Esophagus (tissue), 2 donors: ENCODE data around the gene FBLN2. TPM values are rescaled to one million over a fixed set of nuclear protein-coding genes. Genes with fewer than 3 reads are reported as not detected.

ENCODE experiments used
- H3K27ac ChIP-seq, 2 donors: one replicate each; pipeline ENCODE4 v1.5.1; 2013; ENCODE audit warnings: low read depth in 2 of 2, mild to moderate bottlenecking in 2 of 2, inconsistent platforms in 1 of 2, low read length in 1 of 2, moderate library complexity in 1 of 2
- H3K27me3 ChIP-seq, 2 donors: one replicate each; pipeline ENCODE4 v1.6.1; 2013; ENCODE audit warnings: low read length in 2 of 2, control low read depth in 1 of 2, mild to moderate bottlenecking in 1 of 2; ENCODE audit not compliant: insufficient read depth in 2 of 2, control insufficient read depth in 1 of 2
- H3K36me3 ChIP-seq, 2 donors: one replicate each; pipeline ENCODE4 v1.6.1; 2013; ENCODE audit warnings: low read length in 1 of 2; ENCODE audit not compliant: control insufficient read depth in 2 of 2, insufficient read depth in 2 of 2
- H3K4me1 ChIP-seq, 2 donors: one replicate each; pipeline ENCODE4 v1.6.1; 2013; ENCODE audit warnings: low read length in 1 of 2; ENCODE audit not compliant: control insufficient read depth in 2 of 2, insufficient read depth in 2 of 2
- H3K4me3 ChIP-seq, 2 donors: one replicate each; pipeline ENCODE4 v1.5.1; 2013; ENCODE audit warnings: low read length in 2 of 2, mild to moderate bottlenecking in 2 of 2, low read depth in 1 of 2, moderate library complexity in 1 of 2
- H3K9me3 ChIP-seq, 2 donors: one replicate each; pipeline ENCODE4 v1.6.1; 2013; ENCODE audit warnings: mild to moderate bottlenecking in 2 of 2, low read depth in 1 of 2, low read length in 1 of 2, moderate library complexity in 1 of 2; ENCODE audit not compliant: control insufficient read depth in 2 of 2, insufficient read depth in 1 of 2
- WGBS, 2 donors: extraction: QIAGEN DNeasy Blood & Tissue Kit; methylation state at CpG; one replicate each; pipeline ENCODE4 v1.1.7; 2013; 5-methylcytosine and 5-hydroxymethylcytosine counted together
- polyA plus RNA-seq, 2 donors: library from polyadenylated mRNA; stranded (reverse); fragments of 200-250 nt; gene quantifications; one replicate each; pipeline ENCODE4 v1.2.3, GENCODE V29; 2013
- donor health status: healthy with polysubstance abuse.
- donor health status: Bipolar disorder and iron deficiency.

FBLN2 gene
- polyA plus RNA-seq, 2 donors: 2.7 to 6.0 TPM

DNA sequence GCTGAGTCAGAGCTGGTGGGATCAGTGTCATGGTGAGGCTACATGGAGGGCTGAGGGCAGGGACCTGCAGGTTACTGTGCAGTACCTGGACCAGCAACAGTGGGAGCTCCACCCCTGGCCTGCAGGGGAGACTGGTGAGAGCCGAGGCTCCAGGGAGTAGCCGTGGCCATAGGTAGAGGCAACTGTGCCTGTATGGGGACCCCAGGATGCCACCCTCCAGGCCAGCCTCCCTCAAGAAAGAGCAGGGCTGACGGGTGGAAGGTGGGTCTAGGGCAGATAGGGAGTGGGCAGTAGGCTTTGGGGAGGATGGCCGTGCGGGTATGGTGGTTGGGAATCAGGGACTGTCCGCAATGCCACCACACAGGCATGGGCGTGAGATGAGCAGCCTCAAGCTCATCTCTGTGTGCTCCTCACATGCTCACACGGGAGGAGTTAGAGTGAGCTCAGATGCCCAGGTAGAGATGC lies 35.5 kb downstream of the FBLN2 start:
- Histone ChIP-seq H3K27me3 (no peaks in the 10 kb centered on the region), H3K4me1 (peaks cover 0 to 1% of the 10 kb centered on the region in 2 donors), H3K36me3 (no peaks in the 10 kb centered on the region), H3K9me3 (no peaks in the 10 kb centered on the region), H3K27ac (no peak overlapping the region), H3K4me3 (no peak overlapping the region)
- WGBS, 2 donors: 91% methylated on average over 8 of the region's 8 CpGs

DNA sequence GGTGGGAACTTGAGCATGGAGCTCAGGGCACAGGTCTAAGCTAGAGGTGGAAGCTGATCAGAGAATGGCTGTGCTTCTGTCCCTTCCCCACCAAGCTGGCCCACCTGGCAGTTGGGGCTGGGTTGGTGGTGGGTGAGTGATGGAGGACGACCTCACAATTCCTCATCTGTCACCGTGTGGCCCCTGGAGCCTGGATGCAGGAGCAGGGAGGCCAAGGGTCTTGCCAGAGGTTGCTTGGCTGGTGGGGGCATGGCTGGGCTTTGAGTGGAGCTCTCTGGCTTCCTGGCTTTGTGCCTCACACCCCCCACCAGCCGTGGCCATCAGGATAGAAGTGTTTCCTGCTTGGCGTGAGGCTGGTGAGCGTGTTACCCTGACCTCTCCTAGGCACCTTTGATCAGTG lies 36.0 kb downstream of the FBLN2 start:
- Histone ChIP-seq H3K4me1 (peaks cover 0 to 1% of the 10 kb centered on the region in 2 donors), H3K27me3 (no peaks in the 10 kb centered on the region), H3K36me3 (no peaks in the 10 kb centered on the region), H3K4me3 (no peak overlapping the region), H3K27ac (no peak overlapping the region), H3K9me3 (no peaks in the 10 kb centered on the region)
- 84 to 85% methylated on average over 5 of the region's 5 CpGs for WGBS, 2 donors

DNA sequence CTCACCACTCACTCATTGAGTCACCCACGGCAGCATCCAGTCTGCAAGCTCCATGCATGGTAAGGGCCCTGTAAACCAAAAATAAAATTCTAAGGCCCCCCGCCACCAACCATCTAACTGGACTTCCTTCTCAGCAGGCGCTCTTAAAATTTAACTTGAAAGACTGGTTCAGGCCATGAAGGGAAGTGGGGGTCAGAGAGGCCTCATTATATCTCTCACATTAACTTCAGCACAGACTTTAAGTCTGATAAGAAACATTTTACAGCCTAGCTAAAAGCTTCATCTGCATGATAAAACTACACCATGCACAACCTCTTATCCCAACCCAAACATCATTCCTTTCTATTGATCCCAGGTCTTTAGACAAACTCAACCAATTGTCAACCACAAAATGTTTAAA lies 38.5 kb downstream of the FBLN2 start:
- H3K4me1 ChIP-seq: peaks cover 0 to 1% of the 10 kb centered on the region in 2 donors
- WGBS, 2 donors: 91 to 92% methylated on average over 3 of the region's 3 CpGs
- no peaks in the 10 kb centered on the region for H3K36me3 ChIP-seq
- no peak overlapping the region for H3K27ac ChIP-seq
- H3K9me3 ChIP-seq: no peaks in the 10 kb centered on the region
- H3K4me3 ChIP-seq: no peak overlapping the region
- no peaks in the 10 kb centered on the region for H3K27me3 ChIP-seq

DNA sequence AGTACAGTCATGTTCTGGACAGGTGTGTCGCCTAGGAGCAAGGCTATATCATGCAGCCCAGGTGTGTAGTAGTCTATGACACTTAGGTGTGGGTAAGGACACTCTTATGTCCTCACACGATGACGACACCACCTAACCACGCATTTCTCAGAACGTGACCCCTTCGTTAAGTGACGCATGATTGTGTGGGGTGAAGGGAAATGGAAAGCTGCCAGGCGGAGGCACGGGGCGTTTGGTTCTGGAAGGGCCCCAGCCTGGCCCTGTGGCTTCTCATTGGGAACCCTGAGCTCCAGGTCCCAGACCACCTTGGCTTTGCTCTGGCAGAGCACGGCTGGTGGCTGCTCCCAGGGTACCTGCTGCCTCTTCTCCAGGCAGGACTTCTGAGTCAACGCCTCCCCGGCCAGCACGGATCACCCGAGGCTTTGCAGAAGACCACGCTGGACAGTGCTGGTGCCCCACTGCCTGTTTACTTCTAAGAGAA lies 39.3 kb downstream of the FBLN2 start:
- no peaks in the 10 kb centered on the region for H3K27me3 ChIP-seq
- WGBS, 2 donors: 83 to 86% methylated on average over 16 of the region's 16 CpGs
- H3K4me1 ChIP-seq: peaks cover 1 to 3% of the 10 kb centered on the region in 2 donors
- no peak overlapping the region for H3K27ac ChIP-seq
- H3K4me3 ChIP-seq: no peak overlapping the region
- no peaks in the 10 kb centered on the region for H3K9me3 ChIP-seq
- no peaks in the 10 kb centered on the region for H3K36me3 ChIP-seq

DNA sequence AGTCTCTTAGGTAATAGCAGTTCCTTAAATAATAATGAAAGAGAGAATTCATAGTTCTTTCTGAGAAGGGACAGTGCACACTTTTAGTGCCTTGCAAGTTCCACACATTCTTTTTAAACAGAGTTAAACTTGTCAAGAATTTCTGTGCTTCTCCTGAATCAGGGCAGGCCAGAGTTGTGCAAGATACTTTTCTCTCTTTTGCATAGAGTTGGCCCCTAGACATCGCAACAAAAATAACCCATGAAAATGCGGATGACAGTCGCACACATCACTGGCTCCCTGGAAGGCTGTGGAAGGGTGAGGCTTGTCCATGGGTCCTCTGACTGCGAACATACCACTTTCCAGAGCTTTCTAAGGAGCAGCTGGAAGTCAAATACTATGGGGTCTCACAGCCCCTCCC lies 40.1 kb downstream of the FBLN2 start:
- H3K27ac ChIP-seq: no peak overlapping the region
- H3K36me3 ChIP-seq: no peaks in the 10 kb centered on the region
- 94% methylated on average over 4 of the region's 4 CpGs for WGBS, 2 donors
- H3K4me3 ChIP-seq: no peak overlapping the region
- no peaks in the 10 kb centered on the region for H3K9me3 ChIP-seq
- H3K27me3 ChIP-seq: no peaks in the 10 kb centered on the region
- peaks cover 1 to 3% of the 10 kb centered on the region in 2 donors for H3K4me1 ChIP-seq

DNA sequence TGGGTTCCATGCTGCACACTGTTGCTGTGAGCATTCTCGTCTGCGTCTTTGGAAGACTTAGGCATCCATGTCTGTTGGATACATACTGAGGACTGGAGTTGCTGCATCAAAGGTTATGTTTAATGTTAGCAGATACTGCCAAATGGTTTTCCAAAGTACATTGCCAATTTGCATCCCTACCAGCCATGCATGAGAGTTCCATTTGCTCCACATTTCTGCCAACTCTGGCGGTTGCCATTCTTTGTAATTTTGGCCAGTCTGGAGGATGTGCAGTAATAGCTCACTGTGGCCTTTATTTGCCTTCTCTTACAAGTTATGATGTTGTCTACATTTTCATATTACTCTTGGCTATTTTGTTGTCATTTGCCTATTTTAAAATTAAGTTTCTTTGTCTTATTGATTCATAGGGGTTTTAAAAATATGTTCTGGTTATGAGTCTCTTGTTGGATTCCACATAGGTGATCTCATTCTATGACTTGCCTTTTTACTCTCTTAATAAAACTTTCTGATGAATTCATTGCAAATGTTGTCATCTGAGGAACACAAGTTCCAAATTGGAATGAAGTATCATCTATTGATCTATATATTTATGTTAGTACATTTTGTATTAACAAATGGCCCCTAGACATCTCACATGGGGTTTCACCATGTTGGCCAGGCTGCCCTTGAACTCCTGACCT lies 42.1 kb downstream of the FBLN2 start:
- Histone ChIP-seq H3K36me3 (no peaks in the 10 kb centered on the region), H3K4me1 (peaks cover 0 to 3% of the 10 kb centered on the region in 2 donors), H3K27me3 (no peaks in the 10 kb centered on the region), H3K9me3 (no peaks in the 10 kb centered on the region), H3K4me3 (no peak overlapping the region), H3K27ac (no peak overlapping the region)
- whole genome bisulfite sequencing, 2 donors: 95 to 96% methylated on average over 3 of the region's 3 CpGs

DNA sequence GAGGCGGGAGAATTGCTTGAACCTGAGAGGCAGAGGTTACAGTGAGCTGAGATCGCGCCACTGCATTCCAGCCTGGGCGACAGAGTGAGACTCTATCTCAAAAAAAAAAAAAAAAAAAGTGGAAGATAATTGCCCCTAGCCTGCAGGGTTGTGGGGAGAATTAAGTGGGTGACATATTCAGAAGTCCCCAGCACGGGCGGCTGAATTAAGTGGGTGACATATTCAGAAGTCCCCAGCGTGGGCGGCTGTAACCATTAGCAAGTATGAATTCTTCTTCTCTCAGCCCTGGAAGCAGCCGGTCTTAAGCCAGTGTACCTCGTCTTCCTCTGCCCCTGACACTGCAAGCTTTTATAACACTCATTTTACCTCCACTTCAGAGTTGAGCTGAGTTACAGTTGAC lies 44.7 kb downstream of the FBLN2 start:
- Histone ChIP-seq H3K36me3 (no peaks in the 10 kb centered on the region), H3K4me1 (peaks cover 0 to 7% of the 10 kb centered on the region in 2 donors), H3K27ac (no peak overlapping the region), H3K9me3 (no peaks in the 10 kb centered on the region), H3K27me3 (no peaks in the 10 kb centered on the region), H3K4me3 (no peak overlapping the region)
- WGBS, 2 donors: 89 to 93% methylated on average over 10 of the region's 10 CpGs

DNA sequence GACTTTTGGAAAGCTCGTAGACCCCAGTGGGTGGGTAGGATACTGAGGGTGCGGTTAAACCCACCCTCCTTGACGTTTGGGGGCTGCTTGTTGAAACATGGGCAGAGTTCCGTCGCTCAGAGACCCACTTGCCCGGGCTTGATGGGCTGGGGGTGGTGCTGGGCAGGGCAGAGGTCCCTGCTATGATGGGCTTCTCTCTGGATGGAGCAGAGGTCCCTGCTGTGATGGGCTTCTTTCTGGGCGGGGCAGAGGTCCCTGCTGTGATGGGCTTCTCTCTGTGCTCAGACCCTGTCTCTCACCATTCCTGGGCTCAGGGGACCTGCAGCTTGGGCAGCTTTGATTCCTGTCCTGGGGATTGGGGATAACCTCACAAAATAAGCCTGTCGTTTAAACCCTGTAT lies 45.2 kb downstream of the FBLN2 start:
- WGBS, 2 donors: 80 to 81% methylated on average over 8 of the region's 8 CpGs
- no peak overlapping the region for H3K27ac ChIP-seq
- H3K9me3 ChIP-seq: no peaks in the 10 kb centered on the region
- no peak overlapping the region for H3K4me3 ChIP-seq
- no peaks in the 10 kb centered on the region for H3K27me3 ChIP-seq
- peaks cover under 1 to 7% of the 10 kb centered on the region in 2 donors for H3K4me1 ChIP-seq
- H3K36me3 ChIP-seq: no peaks in the 10 kb centered on the region

DNA sequence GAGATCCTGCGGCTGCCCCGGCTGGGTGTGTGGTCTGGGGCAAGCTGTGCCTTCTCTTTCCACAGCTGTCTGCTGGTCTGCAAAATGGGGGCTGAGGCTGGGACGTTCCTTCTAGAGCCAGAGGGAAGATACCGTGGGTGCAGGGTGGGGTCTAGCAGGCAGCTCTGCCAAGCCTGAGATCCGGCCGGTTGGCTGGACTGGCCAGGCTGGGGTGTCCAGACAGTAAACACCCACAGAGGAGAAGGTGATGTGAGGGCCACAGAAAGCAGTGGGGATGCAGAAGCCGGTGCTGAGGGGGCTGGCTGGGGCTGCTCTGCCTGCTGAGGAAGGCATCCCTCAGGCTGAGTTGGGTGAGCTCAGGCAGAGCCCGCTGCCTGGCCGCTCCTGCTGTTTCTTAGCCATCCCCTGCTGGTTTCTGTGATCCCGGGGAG lies 46.1 kb downstream of the FBLN2 start:
- WGBS, 2 donors: 61 to 63% methylated on average over 10 of the region's 10 CpGs
- Histone ChIP-seq H3K4me3 (no peak overlapping the region), H3K4me1 (peaks cover 3 to 7% of the 10 kb centered on the region in 2 donors)

DNA sequence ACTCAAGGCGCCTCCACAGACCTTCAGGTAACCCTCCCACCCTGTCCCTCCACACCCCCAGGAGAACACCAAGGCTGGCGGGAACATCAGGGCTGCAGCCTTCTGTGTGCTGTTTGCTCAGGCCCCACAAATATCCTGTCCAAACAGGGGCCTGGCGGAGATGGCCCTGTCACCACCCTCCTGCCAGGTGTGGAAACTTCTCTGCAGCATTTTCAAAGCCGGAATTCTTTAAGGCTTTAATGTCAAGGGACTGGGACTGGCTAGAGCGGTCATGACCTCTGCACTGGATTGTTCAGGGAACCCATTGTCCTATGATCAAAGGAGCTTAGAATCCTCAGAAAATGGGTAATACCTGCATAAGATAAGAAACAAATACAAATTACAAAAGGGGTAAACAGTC lies 46.6 kb downstream of the FBLN2 start:
- WGBS, 2 donors: 71 to 82% methylated on average over 5 of the region's 5 CpGs
- Histone ChIP-seq H3K9me3 (no peaks in the 10 kb centered on the region), H3K36me3 (no peaks in the 10 kb centered on the region), H3K4me1 (peaks cover 3 to 7% of the 10 kb centered on the region in 2 donors), H3K27ac (no peak overlapping the region), H3K27me3 (no peaks in the 10 kb centered on the region), H3K4me3 (no peak overlapping the region)

More for the DNA sequence above, 46.1 kb downstream of the FBLN2 start:
- Histone ChIP-seq H3K27ac (no peak overlapping the region), H3K36me3 (no peaks in the 10 kb centered on the region), H3K9me3 (no peaks in the 10 kb centered on the region), H3K27me3 (no peaks in the 10 kb centered on the region)
